Hepatocyte (in vitro differentiated cells): ENCODE results near the gene SERPINB6. TPM values are rescaled to one million over a fixed set of nuclear protein-coding genes. Genes with fewer than 3 reads are reported as not detected.

Experiments
- DNase-seq: peaks from one replicate; pipeline ENCODE4 v3.0.0-alpha.2; 2016; ENCODE audit warnings: low spot score
- H2AFZ ChIP-seq: fragments of 200-600 bp; sonication (generic); 2 replicates; pipeline ENCODE4 v1.6.0; 2016; ENCODE audit warnings: antibody characterized with exemption, mild to moderate bottlenecking
- H3K27ac ChIP-seq: fragments of 200-600 bp; sonication (generic); 2 replicates; pipeline ENCODE4 v1.5.1; 2016; ENCODE audit warnings: mild to moderate bottlenecking
- H3K27me3 ChIP-seq: fragments of 200-600 bp; sonication (generic); 2 replicates; pipeline ENCODE4 v1.6.1; 2016
- H3K36me3 ChIP-seq: fragments of 200-600 bp; sonication (generic); replicated peaks from 2 replicates; pipeline ENCODE4 v1.5.1; 2016; ENCODE audit warnings: low read depth; ENCODE audit not compliant: insufficient read depth
- H3K4me1 ChIP-seq: fragments of 200-600 bp; sonication (generic); 2 replicates; pipeline ENCODE4 v1.5.1; 2016; ENCODE audit warnings: mild to moderate bottlenecking, moderate library complexity; ENCODE audit not compliant: insufficient read depth
- H3K4me2 ChIP-seq: fragments of 200-600 bp; sonication (generic); 2 replicates; pipeline ENCODE4 v1.6.0; 2016
- H3K4me3 ChIP-seq: fragments of 200-600 bp; sonication (generic); 2 replicates; pipeline ENCODE4 v1.5.1; 2016; ENCODE audit warnings: mild to moderate bottlenecking
- H3K79me2 ChIP-seq: fragments of 200-600 bp; sonication (generic); 2 replicates; pipeline ENCODE4 v1.6.0; 2017; ENCODE audit warnings: mild to moderate bottlenecking
- H3K9me2 ChIP-seq: fragments of 200-600 bp; sonication (generic); replicated peaks from 2 replicates; pipeline ENCODE4 v1.6.0; 2017; ENCODE audit warnings: mild to moderate bottlenecking; ENCODE audit not compliant: insufficient read depth
- H3K9me3 ChIP-seq: fragments of 200-600 bp; sonication (generic); 2 replicates; pipeline ENCODE4 v1.5.1; 2016; ENCODE audit warnings: low read depth, mild to moderate bottlenecking
- H4K20me1 ChIP-seq: fragments of 200-600 bp; sonication (generic); 2 replicates; pipeline ENCODE4 v1.6.0; 2016; ENCODE audit warnings: mild to moderate bottlenecking; ENCODE audit not compliant: insufficient read depth, poor library complexity, severe bottlenecking
- EZH2 ChIP-seq: fragments of 200-600 bp; sonication (generic); IDR thresholded peaks from 2 replicates; pipeline ENCODE4 v1.6.1; 2016; ENCODE audit warnings: antibody characterized with exemption, mild to moderate bottlenecking, borderline replicate concordance
- EZH2phosphoT487 ChIP-seq: fragments of 200-600 bp; sonication (generic); IDR thresholded peaks from one replicate; pipeline ENCODE4 v1.6.1; 2018; ENCODE audit warnings: antibody characterized with exemption, mild to moderate bottlenecking, low read depth, moderate library complexity; ENCODE audit not compliant: unreplicated experiment, severe bottlenecking
- WGBS: methylation state at CpG from one replicate; pipeline ENCODE4 v1.1.6; 2016; ENCODE audit warnings: low lambda C conversion rate; ENCODE audit errors: missing lambda C conversion rate; 5-methylcytosine and 5-hydroxymethylcytosine counted together
- polyA plus RNA-seq: library from polyadenylated mRNA; unstranded; fragments of >200 nt; fragmentation: Nextera tagmentation; extraction: Ambion mirVana; gene quantifications from 2 replicates; pipeline ENCODE4 v1.2.1, GENCODE V29; 2016
- total RNA-seq: library from RNA; depleted of rRNA; stranded (reverse); fragments of >200 nt; gene quantifications from 2 replicates; pipeline ENCODE4 v1.2.3, GENCODE V29; 2014
- TF ChIP-seq, protein P1 (sequence below): fragments of 200-600 bp; sonication (generic); IDR thresholded peaks from 2 replicates; pipeline ENCODE4 v1.5.1; 2016; ENCODE audit warnings: antibody characterized with exemption, mild to moderate bottlenecking; ENCODE audit not compliant: poor library complexity

Gene SERPINB6
- total and polyA plus RNA-seq, 2 experiments from 2014 or later, result 87.9 to 109 TPM

- Histone ChIP-seq H3K27ac (peak overlapping the region; percentile 99), H3K9me3 (no peaks in the 10 kb centered on the region), H3K4me1 (peaks cover 16% of the 10 kb centered on the region), H3K4me2 (peak overlapping the region; percentile 87), H3K4me3 (peak overlapping the region; percentile 34), H3K79me2 (peaks cover 4% of the 10 kb centered on the region), H3K27me3 (no peaks in the 10 kb centered on the region), H2AFZ (peak overlapping the region; percentile 59), H3K9me2 (no peaks in the 10 kb centered on the region), H3K36me3 (no peaks in the 10 kb centered on the region), H4K20me1 (no peaks in the 10 kb centered on the region)
- no peak for TF ChIP-seq EZH2phosphoT487
- TF ChIP-seq, protein P1, sequence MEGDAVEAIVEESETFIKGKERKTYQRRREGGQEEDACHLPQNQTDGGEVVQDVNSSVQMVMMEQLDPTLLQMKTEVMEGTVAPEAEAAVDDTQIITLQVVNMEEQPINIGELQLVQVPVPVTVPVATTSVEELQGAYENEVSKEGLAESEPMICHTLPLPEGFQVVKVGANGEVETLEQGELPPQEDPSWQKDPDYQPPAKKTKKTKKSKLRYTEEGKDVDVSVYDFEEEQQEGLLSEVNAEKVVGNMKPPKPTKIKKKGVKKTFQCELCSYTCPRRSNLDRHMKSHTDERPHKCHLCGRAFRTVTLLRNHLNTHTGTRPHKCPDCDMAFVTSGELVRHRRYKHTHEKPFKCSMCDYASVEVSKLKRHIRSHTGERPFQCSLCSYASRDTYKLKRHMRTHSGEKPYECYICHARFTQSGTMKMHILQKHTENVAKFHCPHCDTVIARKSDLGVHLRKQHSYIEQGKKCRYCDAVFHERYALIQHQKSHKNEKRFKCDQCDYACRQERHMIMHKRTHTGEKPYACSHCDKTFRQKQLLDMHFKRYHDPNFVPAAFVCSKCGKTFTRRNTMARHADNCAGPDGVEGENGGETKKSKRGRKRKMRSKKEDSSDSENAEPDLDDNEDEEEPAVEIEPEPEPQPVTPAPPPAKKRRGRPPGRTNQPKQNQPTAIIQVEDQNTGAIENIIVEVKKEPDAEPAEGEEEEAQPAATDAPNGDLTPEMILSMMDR, result peak; percentile 93
- TF ChIP-seq EZH2, result no peak
- peak; percentile 96 for DNase-seq
- under 1% methylated on average over 54 of the region's 64 CpGs for WGBS
Observed at GRCh38 chr6:2988426-2989331, 17.3 kb upstream of the SERPINB6 start.

DNA sequence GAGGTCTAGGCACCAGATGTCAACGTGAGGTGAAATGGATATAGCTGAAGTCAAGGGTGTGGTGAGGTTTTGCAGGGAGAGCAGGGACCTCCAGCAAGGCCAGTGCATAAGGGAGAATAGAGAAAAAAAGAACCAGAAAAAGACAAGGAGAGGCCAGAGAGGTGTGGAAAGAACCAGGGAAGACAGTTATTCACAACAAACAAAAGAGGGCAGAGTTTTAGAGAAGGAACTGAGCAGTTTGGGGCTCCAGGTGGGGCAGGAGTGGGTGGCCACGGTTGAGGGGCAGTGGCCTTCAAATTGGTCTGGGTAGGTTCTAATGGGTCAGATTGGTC is 16.7 kb upstream of the SERPINB6 start:
- Histone ChIP-seq H3K9me2 (no peaks in the 10 kb centered on the region), H3K79me2 (peaks cover 4% of the 10 kb centered on the region), H3K27ac (peak overlapping the region; percentile 99), H3K4me3 (peak overlapping the region; percentile 34), H3K36me3 (no peaks in the 10 kb centered on the region), H3K4me2 (peak overlapping the region; percentile 87), H3K9me3 (no peaks in the 10 kb centered on the region), H3K4me1 (peaks cover 18% of the 10 kb centered on the region), H4K20me1 (no peaks in the 10 kb centered on the region), H3K27me3 (no peaks in the 10 kb centered on the region), H2AFZ (peak overlapping the region; percentile 59)
- TF ChIP-seq EZH2phosphoT487 (no peak), EZH2 (no peak)
- TF ChIP-seq, protein P1, result no peak
- no peak for DNase-seq
- 16% methylated on average over 2 of the region's 2 CpGs for WGBS

- Histone ChIP-seq H3K4me3 (no peak overlapping the region), H2AFZ (no peak overlapping the region), H3K79me2 (peaks cover 1% of the 10 kb centered on the region), H3K4me1 (peaks cover 29% of the 10 kb centered on the region), H3K27me3 (no peaks in the 10 kb centered on the region), H3K9me3 (no peaks in the 10 kb centered on the region), H4K20me1 (no peaks in the 10 kb centered on the region), H3K27ac (peak overlapping the region; percentile 99), H3K36me3 (no peaks in the 10 kb centered on the region), H3K9me2 (no peaks in the 10 kb centered on the region), H3K4me2 (no peak overlapping the region)
- WGBS, result 63% methylated on average over 4 of the region's 4 CpGs
- TF ChIP-seq, protein P1, result no peak
- no peak for DNase-seq
Observed at GRCh38 chr6:2986722-2987221, 15.4 kb upstream of the SERPINB6 start.
